AG04450 (cell line): ENCODE results near the gene CDYL2. TPM values are rescaled to one million over a fixed set of nuclear protein-coding genes. Genes with fewer than 3 reads are reported as not detected.

Experiments
- CTCF ChIA-PET: fragments of 300-600, 350-600 bp; formaldehyde crosslinking; extraction: SDS; loops from one replicate; lab custom pipeline; 2022; ENCODE audit warnings: antibody characterized with exemption, inconsistent platforms; lab: Charles Lee
- POLR2A ChIA-PET: fragments of 350-600 bp; formaldehyde crosslinking; extraction: SDS; loops from one replicate; lab custom pipeline; 2021; ENCODE audit warnings: antibody characterized with exemption, inconsistent platforms; lab: Yijun Ruan, JAX
- DNase-seq: peaks from one replicate; pipeline ENCODE4 v3.0.0-alpha.2; 2011; ENCODE audit warnings: low read depth, low spot score
- H3K27ac ChIP-seq: one replicate; pipeline ENCODE4 v1.5.1; 2012; ENCODE audit warnings: low read depth, low read length, control low read depth
- H3K27me3 ChIP-seq: one replicate; pipeline ENCODE4 v1.6.0; 2012; ENCODE audit warnings: low read length; ENCODE audit not compliant: control insufficient read depth, insufficient read depth
- H3K4me3 ChIP-seq: 2 replicates; pipeline ENCODE4 v1.5.1; 2011; ENCODE audit warnings: mild to moderate bottlenecking, low read depth, low read length, control low read depth
- H3K9me3 ChIP-seq: 2 replicates; pipeline ENCODE4 v1.5.1; 2012; ENCODE audit warnings: low read length; ENCODE audit not compliant: control insufficient read depth, insufficient read depth
- CTCF ChIP-seq: IDR thresholded peaks from 2 replicates; pipeline ENCODE4 v1.5.1; 2011; ENCODE audit warnings: low read depth, low read length, control low read depth, inconsistent platforms
- polyA plus RNA-seq: library from polyadenylated mRNA; depleted of rRNA; stranded (reverse); fragments of >200 nt; gene quantifications from 2 replicates; pipeline ENCODE4 v1.2.3, GENCODE V29; 2011

CDYL2 gene
- polyA plus RNA-seq, 1 experiment: 2.3 TPM

GRCh38 chr16:80725566-80726162 lies 78.7 kb downstream of the CDYL2 start:
- no peak for TF ChIP-seq CTCF

DNA sequence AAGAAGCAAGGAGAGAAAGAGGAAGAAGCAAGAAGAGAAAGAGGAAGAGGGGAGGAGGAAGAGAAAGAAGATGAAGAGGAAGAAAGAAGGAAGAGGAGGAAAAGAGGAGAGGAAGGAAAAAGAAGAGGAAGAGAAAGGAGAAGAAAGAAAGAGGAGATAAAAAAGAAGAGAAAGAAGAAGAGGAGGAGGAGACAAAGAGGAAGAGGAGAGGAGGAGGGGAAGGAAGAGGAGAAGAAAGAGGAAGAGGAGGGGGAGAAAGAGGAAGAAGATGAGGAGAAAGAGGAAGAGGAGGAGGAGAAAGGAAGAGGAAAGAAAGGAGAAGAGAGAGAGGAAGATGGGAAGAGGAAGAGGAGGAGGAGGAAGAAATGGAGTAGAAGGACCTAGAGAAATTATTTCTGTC lies 80.4 kb downstream of the CDYL2 start:
- POLR2A ChIA-PET: no interaction called here
- CTCF ChIA-PET: no interaction called here
- Histone ChIP-seq H3K27ac (no peak overlapping the region), H3K9me3 (peaks cover 7% of the 10 kb centered on the region; the same call in 1 of the 2 replicates), H3K27me3 (no peaks in the 10 kb centered on the region), H3K4me3 (no peak overlapping the region)
- no peak for TF ChIP-seq CTCF
- DNase-seq: no peak

More at GRCh38 chr16:80725566-80726162, 78.7 kb downstream of the CDYL2 start:
- Histone ChIP-seq H3K4me3 (no peak overlapping the region), H3K9me3 (peaks cover 7% of the 10 kb centered on the region; the same call in 1 of the 2 replicates), H3K27ac (no peak overlapping the region), H3K27me3 (no peaks in the 10 kb centered on the region)
- ChIA-PET CTCF (no interaction called here), POLR2A (no interaction called here)
- DNase-seq: no peak

GRCh38 chr16:80723091-80723490 lies 81.3 kb downstream of the CDYL2 start:
- TF ChIP-seq CTCF: no peak
- POLR2A ChIA-PET: no interaction called here
- Histone ChIP-seq H3K9me3 (peaks cover 7% of the 10 kb centered on the region; the same call in 1 of the 2 replicates), H3K27me3 (no peaks in the 10 kb centered on the region), H3K27ac (no peak overlapping the region), H3K4me3 (no peak overlapping the region)
- CTCF ChIA-PET: no interaction called here
- no peak for DNase-seq

DNA sequence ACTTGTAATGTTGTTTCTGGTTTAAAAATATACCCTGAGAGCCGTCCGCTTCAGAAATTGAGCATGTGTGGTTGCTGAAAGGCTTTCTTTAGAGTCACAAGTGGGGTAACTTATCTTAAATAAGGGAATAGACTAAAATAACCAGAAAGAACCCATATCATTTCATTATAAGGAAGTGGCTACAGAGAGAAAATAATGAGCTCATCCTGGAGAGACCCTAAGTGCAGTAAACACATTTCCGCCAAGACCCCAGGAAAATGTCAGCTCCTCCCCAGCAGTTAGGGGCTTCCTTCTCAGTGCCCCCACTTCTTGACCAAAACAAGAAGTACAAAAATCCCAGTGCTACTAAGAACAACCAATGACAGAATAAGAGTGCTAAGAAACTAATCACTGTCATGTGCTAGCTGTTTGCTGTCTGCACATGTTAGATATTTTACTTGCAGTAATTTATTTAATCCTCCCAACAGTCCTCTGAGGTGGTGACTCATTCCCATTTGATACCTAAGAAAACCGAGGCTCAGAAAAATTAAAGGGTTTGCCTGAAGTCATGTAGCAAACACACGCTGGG lies 83.5 kb downstream of the CDYL2 start:
- no peak for DNase-seq
- POLR2A ChIA-PET: no interaction called here

More for the DNA sequence above, 83.5 kb downstream of the CDYL2 start:
- H3K4me3 ChIP-seq: no peak overlapping the region
- CTCF ChIA-PET: interaction anchor here (0.9 to 1.1 kb wide), 2 partner anchors 104 to 179 kb away, joined by 3 to 5 read pairs; no protein-coding TSS in a partner anchor
- no peak for TF ChIP-seq CTCF
- no peaks in the 10 kb centered on the region for H3K27me3 ChIP-seq
- H3K27ac ChIP-seq: peak overlapping the region; percentile 11
- peaks cover 7% of the 10 kb centered on the region; the same call in 1 of the 2 replicates for H3K9me3 ChIP-seq
